Loucy (cell line): ENCODE measurements around the gene USP17L18.
"Not testable (repeated sequence)": the region's sequence is repeated elsewhere in the genome, so short reads cannot be mapped to it uniquely, and the experiment has no call there.

Source experiments
- H2AFZ ChIP-seq: fragments of 200-600 bp; sonication (generic); 2 replicates; pipeline ENCODE4 v1.6.0; 2016; ENCODE audit warnings: antibody characterized with exemption, mild to moderate bottlenecking, low read length, moderate library complexity
- H3F3A ChIP-seq: fragments of 200-600 bp; 2 replicates; pipeline ENCODE4 v1.6.0; 2016; ENCODE audit warnings: antibody characterized with exemption, low read depth, mild to moderate bottlenecking
- H3K27me3 ChIP-seq: fragments of 200-600 bp; sonication (generic); 2 replicates; pipeline ENCODE4 v1.6.1; 2014; ENCODE audit warnings: low read length, mild to moderate bottlenecking; ENCODE audit not compliant: insufficient read depth, poor library complexity, severe bottlenecking
- H3K36me3 ChIP-seq: fragments of 200-600 bp; sonication (generic); 2 replicates; pipeline ENCODE4 v1.6.1; 2016; ENCODE audit warnings: low read length; ENCODE audit not compliant: insufficient read depth
- H3K4me1 ChIP-seq: fragments of 200-600 bp; sonication (generic); 2 replicates; pipeline ENCODE4 v1.5.1; 2014; ENCODE audit warnings: low read length, mild to moderate bottlenecking; ENCODE audit not compliant: insufficient read depth, poor library complexity, severe bottlenecking
- H3K4me2 ChIP-seq: fragments of 200-600 bp; sonication (generic); 2 replicates; pipeline ENCODE4 v1.6.0; 2014; ENCODE audit warnings: antibody characterized with exemption, low read length, low read depth, mild to moderate bottlenecking; ENCODE audit not compliant: poor library complexity, severe bottlenecking
- H3K4me3 ChIP-seq: fragments of 200-600 bp; sonication (generic); 2 replicates; pipeline ENCODE4 v1.5.1; 2014; ENCODE audit warnings: low read length, mild to moderate bottlenecking, mixed read lengths; ENCODE audit not compliant: poor library complexity, severe bottlenecking
- H3K79me2 ChIP-seq: fragments of 200-600 bp; sonication (generic); 2 replicates; pipeline ENCODE4 v1.6.1; 2014; ENCODE audit warnings: low read length; ENCODE audit not compliant: insufficient read depth
- H3K9ac ChIP-seq: fragments of 200-600 bp; sonication (generic); 2 replicates; pipeline ENCODE4 v1.6.0; 2014; ENCODE audit warnings: mild to moderate bottlenecking, low read depth, low read length, moderate library complexity; ENCODE audit not compliant: poor library complexity, severe bottlenecking
- H3K9me2 ChIP-seq: fragments of 200-600 bp; sonication (generic); replicated peaks from 2 replicates; pipeline ENCODE4 v1.6.1; 2016; ENCODE audit warnings: low read depth, low read length, mixed read lengths
- H3K9me3 ChIP-seq: fragments of 200-600 bp; sonication (generic); 2 replicates; pipeline ENCODE4 v1.6.1; 2014; ENCODE audit warnings: mild to moderate bottlenecking, antibody characterized with exemption, low read length, low read depth; ENCODE audit not compliant: insufficient read depth
- H4K20me1 ChIP-seq: fragments of 200-600 bp; sonication (generic); 2 replicates; pipeline ENCODE4 v1.6.0; 2014; ENCODE audit warnings: antibody characterized with exemption, low read length, mild to moderate bottlenecking; ENCODE audit not compliant: insufficient read depth, poor library complexity, severe bottlenecking

USP17L18 gene

GRCh38 chr4:9247953-9248680 is at the start of gene USP17L18:
Gene USP17L18 (plus strand): TSS chr4:9248630. CDS start chr4:9248630, 0 bp downstream.
- not testable (repeated sequence) for H3K79me2 ChIP-seq, H3K9me2 ChIP-seq, H4K20me1 ChIP-seq, H3K27me3 ChIP-seq, H3K36me3 ChIP-seq, H3F3A ChIP-seq, H2AFZ ChIP-seq, H3K4me1 ChIP-seq, H3K4me2 ChIP-seq, H3K4me3 ChIP-seq, H3K9me3 ChIP-seq, H3K9ac ChIP-seq

GRCh38 chr4:9210357-9210756 is 38.1 kb upstream of the USP17L18 start, which contains the start of gene USP17L10:
Gene USP17L10 (plus strand): TSS chr4:9210657. CDS start chr4:9210657, 0 bp downstream.
- not testable (repeated sequence) for H3K9ac ChIP-seq, H3F3A ChIP-seq, H3K4me3 ChIP-seq, H2AFZ ChIP-seq, H3K4me1 ChIP-seq, H3K4me2 ChIP-seq, H4K20me1 ChIP-seq, H3K27me3 ChIP-seq, H3K36me3 ChIP-seq, H3K9me3 ChIP-seq, H3K79me2 ChIP-seq, H3K9me2 ChIP-seq

GRCh38 chr4:9214701-9215100 is 33.7 kb upstream of the USP17L18 start:
- not testable (repeated sequence) for H3K9me3 ChIP-seq, H3K4me1 ChIP-seq

DNA sequence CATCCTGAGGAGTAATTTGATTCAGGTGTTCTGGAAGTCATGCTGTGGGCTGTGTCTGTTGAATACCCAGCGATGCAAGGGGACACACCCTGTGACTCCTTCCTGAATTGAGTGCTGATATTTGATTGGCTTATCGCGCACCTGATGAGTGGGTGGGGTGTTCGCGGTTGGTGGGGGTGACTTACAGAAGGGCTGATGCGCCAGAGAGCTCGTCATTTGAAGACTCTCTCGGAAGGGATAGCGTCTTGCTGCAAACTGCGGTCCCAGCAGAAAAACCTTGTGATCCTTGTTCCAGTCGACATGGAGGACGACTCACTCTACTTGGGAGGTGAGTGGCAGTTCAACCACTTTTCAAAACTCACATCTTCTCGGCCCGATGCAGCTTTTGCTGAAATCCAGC is 33.3 kb upstream of the USP17L18 start, which contains the start of gene USP17L11:
Gene USP17L11 (plus strand): TSS at position 301 of the 400 bp plus-strand sequence. CDS start 0 bp downstream, at position 301.
- H3K4me2 ChIP-seq, H3K4me3 ChIP-seq, H3F3A ChIP-seq, H4K20me1 ChIP-seq, H3K9ac ChIP-seq, H3K9me3 ChIP-seq, H3K36me3 ChIP-seq, H3K79me2 ChIP-seq, H3K9me2 ChIP-seq, H2AFZ ChIP-seq, H3K27me3 ChIP-seq, H3K4me1 ChIP-seq: not testable (repeated sequence)

More at GRCh38 chr4:9214701-9215100, 33.7 kb upstream of the USP17L18 start:
- H4K20me1 ChIP-seq, H3K4me3 ChIP-seq, H3K9ac ChIP-seq, H3F3A ChIP-seq, H3K9me2 ChIP-seq, H3K4me2 ChIP-seq, H2AFZ ChIP-seq, H3K36me3 ChIP-seq, H3K79me2 ChIP-seq, H3K27me3 ChIP-seq: not testable (repeated sequence)

DNA sequence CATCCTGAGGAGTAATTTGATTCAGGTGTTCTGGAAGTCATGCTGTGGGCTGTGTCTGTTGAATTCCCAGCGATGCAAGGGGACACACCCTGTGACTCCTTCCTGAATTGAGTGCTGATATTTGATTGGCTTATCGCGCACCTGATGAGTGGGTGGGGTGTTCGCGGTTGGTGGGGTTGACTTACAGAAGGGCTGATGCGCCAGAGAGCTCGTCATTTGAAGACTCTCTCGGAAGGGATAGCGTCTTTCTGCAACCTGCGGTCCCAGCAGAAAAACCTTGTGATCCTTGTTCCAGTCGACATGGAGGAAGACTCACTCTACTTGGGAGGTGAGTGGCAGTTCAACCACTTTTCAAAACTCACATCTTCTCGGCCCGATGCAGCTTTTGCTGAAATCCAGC is 28.6 kb upstream of the USP17L18 start, which contains the start of gene USP17L12:
Gene USP17L12 (plus strand): TSS at position 301 of the 400 bp plus-strand sequence. CDS start 0 bp downstream, at position 301.
- H3K36me3 ChIP-seq, H3K79me2 ChIP-seq: not testable (repeated sequence)

DNA sequence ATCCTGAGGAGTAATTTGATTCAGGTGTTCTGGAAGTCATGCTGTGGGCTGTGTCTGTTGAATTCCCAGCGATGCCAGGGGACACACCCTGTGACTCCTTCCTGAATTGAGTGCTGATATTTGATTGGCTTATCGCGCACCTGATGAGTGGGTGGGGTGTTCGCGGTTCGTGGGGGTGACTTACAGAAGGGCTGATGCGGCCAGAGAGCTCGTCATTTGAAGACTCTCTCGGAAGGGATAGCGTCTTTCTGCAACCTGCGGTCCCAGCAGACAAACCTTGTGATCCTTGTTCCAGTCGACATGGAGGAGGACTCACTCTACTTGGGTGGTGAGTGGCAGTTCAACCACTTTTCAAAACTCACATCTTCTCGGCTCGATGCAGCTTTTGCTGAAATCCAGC is 23.8 kb upstream of the USP17L18 start, which contains the start of gene USP17L13:
Gene USP17L13 (plus strand): TSS at position 301 of the 400 bp plus-strand sequence. CDS start 0 bp downstream, at position 301.
- H3K4me3 ChIP-seq, H3F3A ChIP-seq, H3K79me2 ChIP-seq, H2AFZ ChIP-seq, H3K27me3 ChIP-seq, H3K9me2 ChIP-seq, H4K20me1 ChIP-seq, H3K9ac ChIP-seq, H3K4me1 ChIP-seq, H3K9me3 ChIP-seq, H3K36me3 ChIP-seq, H3K4me2 ChIP-seq: not testable (repeated sequence)

More for the DNA sequence above, 28.6 kb upstream of the USP17L18 start, which contains the start of gene USP17L12:
- not testable (repeated sequence) for H4K20me1 ChIP-seq, H2AFZ ChIP-seq, H3K9me3 ChIP-seq, H3K9ac ChIP-seq, H3K27me3 ChIP-seq, H3K9me2 ChIP-seq, H3K4me3 ChIP-seq, H3F3A ChIP-seq, H3K4me1 ChIP-seq, H3K4me2 ChIP-seq

DNA sequence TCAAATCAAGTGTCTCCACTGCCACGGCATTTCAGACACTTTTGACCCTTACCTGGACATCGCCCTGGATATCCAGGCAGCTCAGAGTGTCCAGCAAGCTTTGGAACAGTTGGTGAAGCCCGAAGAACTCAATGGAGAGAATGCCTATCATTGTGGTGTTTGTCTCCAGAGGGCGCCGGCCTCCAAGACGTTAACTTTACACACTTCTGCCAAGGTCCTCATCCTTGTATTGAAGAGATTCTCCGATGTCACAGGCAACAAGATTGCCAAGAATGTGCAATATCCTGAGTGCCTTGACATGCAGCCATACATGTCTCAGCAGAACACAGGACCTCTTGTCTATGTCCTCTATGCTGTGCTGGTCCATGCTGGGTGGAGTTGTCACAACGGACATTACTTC is 18.2 kb upstream of the USP17L18 start:
- H3K9me3 ChIP-seq, H3K4me3 ChIP-seq, H3K9me2 ChIP-seq, H3K36me3 ChIP-seq, H3K4me1 ChIP-seq, H3K27me3 ChIP-seq, H3K4me2 ChIP-seq, H3F3A ChIP-seq, H3K79me2 ChIP-seq, H2AFZ ChIP-seq, H4K20me1 ChIP-seq, H3K9ac ChIP-seq: not testable (repeated sequence)
